ENCODE results near the gene RDH16. TPM values are rescaled to one million over a fixed set of nuclear protein-coding genes. Genes with fewer than 3 reads are reported as not detected.
"Not testable (repeated sequence)": the region's sequence is repeated elsewhere in the genome, so short reads cannot be mapped to it uniquely, and the experiment has no call there.

The RDH16 gene
- total RNA-seq, 1 donor from 2014 or later = 1.1 TPM

DNA sequence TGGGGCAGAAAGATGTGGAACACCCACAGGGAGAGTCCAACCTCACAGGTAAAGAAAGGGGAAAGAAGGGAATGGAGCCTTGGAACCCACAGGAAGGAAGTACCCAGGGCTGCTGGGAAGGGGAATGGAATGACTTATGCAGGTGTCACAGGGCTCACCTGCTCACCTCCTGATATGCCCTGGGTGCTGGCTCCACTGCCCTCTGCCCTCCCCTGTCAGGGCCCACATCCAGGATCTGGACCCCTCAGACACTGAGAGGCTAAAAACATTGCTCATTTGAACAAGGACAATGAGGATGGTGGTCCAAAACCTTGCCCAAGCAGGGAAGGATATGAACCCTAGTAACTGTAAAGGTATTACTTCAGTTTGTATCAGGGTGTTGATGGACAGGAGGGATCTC is 29.6 kb upstream of the RDH16 start:
- H3K36me3 Mint-ChIP-seq = no peaks in the 10 kb centered on the region
- no peaks in the 10 kb centered on the region for H3K9me3 Mint-ChIP-seq
- DNase-seq (ENCODE audit: low spot score in 2 of 2, unreplicated experiment in 2 of 2) = no peak
- no peaks in the 10 kb centered on the region for H3K27me3 Mint-ChIP-seq (ENCODE audit: low read depth)
- no peak overlapping the region for H3K27ac Mint-ChIP-seq
- no peak overlapping the region for H3K4me3 Mint-ChIP-seq
- TF ChIP-seq, protein P1, sequence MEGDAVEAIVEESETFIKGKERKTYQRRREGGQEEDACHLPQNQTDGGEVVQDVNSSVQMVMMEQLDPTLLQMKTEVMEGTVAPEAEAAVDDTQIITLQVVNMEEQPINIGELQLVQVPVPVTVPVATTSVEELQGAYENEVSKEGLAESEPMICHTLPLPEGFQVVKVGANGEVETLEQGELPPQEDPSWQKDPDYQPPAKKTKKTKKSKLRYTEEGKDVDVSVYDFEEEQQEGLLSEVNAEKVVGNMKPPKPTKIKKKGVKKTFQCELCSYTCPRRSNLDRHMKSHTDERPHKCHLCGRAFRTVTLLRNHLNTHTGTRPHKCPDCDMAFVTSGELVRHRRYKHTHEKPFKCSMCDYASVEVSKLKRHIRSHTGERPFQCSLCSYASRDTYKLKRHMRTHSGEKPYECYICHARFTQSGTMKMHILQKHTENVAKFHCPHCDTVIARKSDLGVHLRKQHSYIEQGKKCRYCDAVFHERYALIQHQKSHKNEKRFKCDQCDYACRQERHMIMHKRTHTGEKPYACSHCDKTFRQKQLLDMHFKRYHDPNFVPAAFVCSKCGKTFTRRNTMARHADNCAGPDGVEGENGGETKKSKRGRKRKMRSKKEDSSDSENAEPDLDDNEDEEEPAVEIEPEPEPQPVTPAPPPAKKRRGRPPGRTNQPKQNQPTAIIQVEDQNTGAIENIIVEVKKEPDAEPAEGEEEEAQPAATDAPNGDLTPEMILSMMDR (IDR thresholded peaks at IDR 0.05; ENCODE audit: unreplicated experiment) = no peak
- peaks cover 22% of the 10 kb centered on the region for H3K4me1 Mint-ChIP-seq

DNA sequence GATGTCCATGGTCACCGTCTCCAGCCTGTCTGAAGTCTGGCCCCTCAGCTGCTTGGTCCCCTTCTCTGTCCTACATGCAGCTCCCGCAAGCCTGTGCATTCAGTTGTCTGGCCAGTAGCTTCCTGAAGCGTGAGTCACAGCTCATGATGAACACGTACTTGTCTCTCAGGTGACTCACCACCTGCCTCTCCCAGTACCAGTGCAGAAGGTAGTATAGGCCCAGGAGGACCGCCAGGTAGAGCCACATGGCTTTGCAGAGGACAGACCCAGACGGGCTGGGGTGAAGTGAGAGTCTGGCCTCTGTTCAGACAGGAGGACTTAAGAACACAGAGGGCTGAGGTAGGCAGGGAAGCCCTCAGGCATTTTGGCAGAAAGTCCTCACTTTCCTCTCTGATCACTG is 28.3 kb upstream of the RDH16 start:
- H3K27ac Mint-ChIP-seq = peak overlapping the region; percentile 24
- H3K4me3 Mint-ChIP-seq; DNase-seq (ENCODE audit: low spot score in 2 of 2, unreplicated experiment in 2 of 2): not testable (repeated sequence)

DNA sequence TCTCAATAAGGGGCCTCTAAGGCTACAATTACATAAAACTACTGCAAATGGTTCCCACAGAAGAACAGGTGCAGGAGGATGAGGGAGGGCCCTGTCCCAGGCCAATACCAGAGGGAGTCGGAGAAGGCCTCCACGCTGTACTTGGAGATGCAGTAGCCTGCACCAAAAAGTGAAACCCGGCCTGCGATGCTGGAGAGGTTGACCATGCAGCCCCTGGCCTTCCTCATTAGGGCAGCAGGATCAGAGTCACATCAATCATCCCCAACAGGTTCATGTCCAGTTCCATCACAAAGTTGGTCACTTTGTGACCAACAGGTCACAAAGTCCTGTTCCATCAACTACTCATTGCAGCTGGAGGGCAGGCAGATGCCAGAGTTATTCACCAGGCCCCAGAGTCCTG is 26.0 kb upstream of the RDH16 start:
- DNase-seq (ENCODE audit: low spot score in 2 of 2, unreplicated experiment in 2 of 2) = no peak
- TF ChIP-seq, protein P1 (IDR thresholded peaks at IDR 0.05; ENCODE audit: unreplicated experiment) = no peak
- no peaks in the 10 kb centered on the region for H3K36me3 Mint-ChIP-seq
- H3K9me3 Mint-ChIP-seq = no peaks in the 10 kb centered on the region
- H3K27me3 Mint-ChIP-seq (ENCODE audit: low read depth) = no peaks in the 10 kb centered on the region
- no peak overlapping the region for H3K4me3 Mint-ChIP-seq
- H3K4me1 Mint-ChIP-seq = peaks cover 16% of the 10 kb centered on the region
- H3K27ac Mint-ChIP-seq = no peak overlapping the region

More for the DNA sequence above, 28.3 kb upstream of the RDH16 start:
- not testable (repeated sequence) for H3K9me3 Mint-ChIP-seq; H3K27me3 Mint-ChIP-seq (ENCODE audit: low read depth); H3K36me3 Mint-ChIP-seq
- peaks cover 19% of the 10 kb centered on the region for H3K4me1 Mint-ChIP-seq

DNA sequence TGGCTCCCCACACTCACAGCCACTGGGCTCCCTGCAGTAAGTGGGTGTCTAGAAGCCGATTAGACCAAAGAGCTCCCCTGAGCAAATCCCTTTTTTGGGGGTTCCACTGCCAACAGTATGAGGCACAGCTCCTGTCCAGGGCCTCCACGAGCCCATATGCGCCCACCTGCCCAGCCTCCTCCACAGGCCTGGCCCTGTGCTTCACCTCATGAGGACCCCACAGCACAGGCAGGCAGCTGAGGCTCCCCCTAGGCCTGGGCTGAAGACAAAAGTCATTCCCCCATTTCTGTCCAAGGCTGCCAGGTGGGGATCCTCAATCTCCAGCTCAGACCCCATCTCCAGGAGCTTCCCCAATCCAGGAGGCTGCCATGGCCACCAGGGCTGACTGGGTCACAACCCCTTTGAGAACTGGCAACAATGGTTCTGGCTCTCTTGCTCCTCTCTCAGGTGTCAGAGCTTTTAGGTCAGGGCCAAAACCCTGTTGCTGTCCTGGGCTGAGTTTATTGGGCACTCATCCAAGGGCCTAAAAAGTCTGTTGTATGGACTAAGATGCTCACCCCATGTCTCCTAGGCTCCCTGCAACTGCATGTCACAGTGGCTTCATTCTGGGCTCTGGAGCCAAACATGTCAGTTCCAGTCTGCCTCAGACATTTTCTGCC is 25.3 kb upstream of the RDH16 start:
- H3K4me3 Mint-ChIP-seq = not testable (repeated sequence)

DNA sequence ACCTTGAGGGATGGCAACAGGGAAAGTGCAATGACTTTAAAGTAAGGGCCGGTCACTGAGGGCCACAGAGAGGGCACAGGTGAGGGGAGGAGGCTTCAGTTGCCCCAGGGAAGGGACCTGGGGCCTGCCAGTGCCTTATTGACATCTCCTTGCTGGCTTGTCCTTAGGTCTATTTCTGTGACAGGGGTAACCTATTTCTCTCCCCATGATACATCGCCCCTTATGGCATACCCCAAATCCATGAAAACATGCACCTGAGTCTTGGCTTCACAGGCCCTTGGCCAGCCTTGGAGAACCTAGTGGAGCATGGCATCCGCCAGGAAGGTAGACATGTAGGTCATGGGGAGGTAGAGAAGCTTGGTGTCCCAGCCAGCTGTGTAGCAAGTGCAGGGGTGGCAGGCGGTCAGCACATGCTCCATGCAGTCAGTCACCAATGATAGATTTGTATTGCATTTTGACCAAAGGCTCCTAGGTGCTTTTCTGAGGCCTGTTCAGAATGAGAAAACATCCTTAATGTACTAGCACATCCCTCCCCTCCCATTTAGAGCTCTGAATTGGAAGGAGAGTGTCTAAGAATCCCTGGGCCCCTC is 23.6 kb upstream of the RDH16 start:
- Mint-ChIP-seq H3K27ac (no peak overlapping the region), H3K4me1 (peaks cover 5% of the 10 kb centered on the region)

More for the DNA sequence above, 25.3 kb upstream of the RDH16 start:
- H3K36me3 Mint-ChIP-seq; H3K27ac Mint-ChIP-seq; H3K27me3 Mint-ChIP-seq (ENCODE audit: low read depth); H3K9me3 Mint-ChIP-seq; DNase-seq (ENCODE audit: low spot score in 2 of 2, unreplicated experiment in 2 of 2): not testable (repeated sequence)
- H3K4me1 Mint-ChIP-seq = peaks cover 11% of the 10 kb centered on the region

DNA sequence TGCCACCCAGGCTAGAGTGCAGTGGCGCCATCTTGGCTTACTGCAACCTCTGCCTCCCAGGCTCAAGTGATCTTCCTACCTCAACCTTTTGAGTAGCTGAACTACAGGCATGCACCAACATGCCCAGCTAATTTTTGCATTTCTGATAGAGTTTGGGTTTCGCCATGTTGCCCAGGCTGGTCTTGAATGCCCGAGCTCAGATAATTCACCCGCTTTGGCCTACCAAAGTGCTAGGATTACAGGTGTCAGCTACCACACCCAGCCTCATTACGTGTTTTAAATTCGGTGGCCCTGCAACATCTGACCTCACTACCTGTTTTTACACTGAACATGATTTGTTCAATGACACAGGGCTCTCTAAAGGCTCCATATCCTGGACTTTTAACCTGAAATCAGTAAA is 22.9 kb upstream of the RDH16 start:
- Mint-ChIP-seq H3K36me3 (peaks cover 2% of the 10 kb centered on the region), H3K4me1 (no peaks in the 10 kb centered on the region), H3K27me3 (ENCODE audit: low read depth) (no peaks in the 10 kb centered on the region), H3K9me3 (peaks cover 4% of the 10 kb centered on the region), H3K4me3 (no peak overlapping the region), H3K27ac (no peak overlapping the region)
- TF ChIP-seq, protein P1 (IDR thresholded peaks at IDR 0.05; ENCODE audit: unreplicated experiment) = no peak
- no peak for DNase-seq (ENCODE audit: low spot score in 2 of 2, unreplicated experiment in 2 of 2)

More for the DNA sequence above, 23.6 kb upstream of the RDH16 start:
- Mint-ChIP-seq H3K4me3 (no peak overlapping the region), H3K9me3 (peaks cover 4% of the 10 kb centered on the region), H3K27me3 (ENCODE audit: low read depth) (no peaks in the 10 kb centered on the region), H3K36me3 (peaks cover 2% of the 10 kb centered on the region)
- TF ChIP-seq, protein P1 (IDR thresholded peaks at IDR 0.05; ENCODE audit: unreplicated experiment) = no peak
- DNase-seq (ENCODE audit: low spot score in 2 of 2, unreplicated experiment in 2 of 2) = no peak
